SJCRH30 (cell line): Measurements from ENCODE around the gene SIRPA. TPM values are rescaled to one million over a fixed set of nuclear protein-coding genes. Genes with fewer than 3 reads are reported as not detected.

Experiments used
- DNase-seq, 2 experiments: peaks; one replicate each; pipeline ENCODE4 v3.0.0-alpha.2; 2015 to 2020
- H3K27ac ChIP-seq: fragments of 250-450 bp; sonication (Bioruptor Pico); 2 replicates; pipeline ENCODE4 v1.5.1; 2020; ENCODE audit warnings: mild to moderate bottlenecking, moderate library complexity
- H3K27me3 ChIP-seq: fragments of 250-450 bp; sonication (Bioruptor Pico); 2 replicates; pipeline ENCODE4 v1.5.1; 2020; ENCODE audit warnings: mild to moderate bottlenecking, moderate library complexity
- H3K36me3 ChIP-seq: fragments of 250-450 bp; sonication (Bioruptor Pico); 2 replicates; pipeline ENCODE4 v1.5.1; 2020; ENCODE audit warnings: mild to moderate bottlenecking, moderate library complexity
- H3K4me1 ChIP-seq: fragments of 250-450 bp; sonication (Bioruptor Pico); 2 replicates; pipeline ENCODE4 v1.5.1; 2020; ENCODE audit warnings: mild to moderate bottlenecking, moderate library complexity
- H3K4me3 ChIP-seq: fragments of 250-450 bp; sonication (Bioruptor Pico); 2 replicates; pipeline ENCODE4 v1.5.1; 2020; ENCODE audit warnings: mild to moderate bottlenecking, moderate library complexity
- H3K9me3 ChIP-seq: fragments of 250-450 bp; sonication (Bioruptor Pico); replicated peaks from 2 replicates; pipeline ENCODE4 v1.5.1; 2020; ENCODE audit warnings: mild to moderate bottlenecking, moderate library complexity
- total RNA-seq: library from RNA; depleted of rRNA; stranded (reverse); fragments of >200 nt; shearing (Covaris generic); gene quantifications from 2 replicates; pipeline ENCODE4 v1.2.3, GENCODE V29; 2014

The SIRPA gene
- total RNA-seq, 1 experiment from 2014 or later = 0.93 TPM

- peaks cover 5% of the 10 kb centered on the region; the same call in 1 of the 2 replicates for H3K27me3 ChIP-seq
- H3K4me3 ChIP-seq = no peak overlapping the region
- no peak overlapping the region for H3K27ac ChIP-seq
- no peaks in the 10 kb centered on the region for H3K36me3 ChIP-seq
- H3K4me1 ChIP-seq = no peaks in the 10 kb centered on the region
- DNase-seq = no peak
- no peaks in the 10 kb centered on the region for H3K9me3 ChIP-seq
These were observed 19.4 kb upstream of the SIRPA start for GRCh38 chr20:1875762-1876161.

GRCh38 chr20:1876217-1876921 lies 18.8 kb upstream of the SIRPA start:
- peaks cover 7% of the 10 kb centered on the region; the same call in 1 of the 2 replicates for H3K27me3 ChIP-seq
- H3K27ac ChIP-seq = no peak overlapping the region
- H3K9me3 ChIP-seq = no peaks in the 10 kb centered on the region
- no peak overlapping the region for H3K4me3 ChIP-seq
- peak in 1 of 2 experiments; percentile 25 for DNase-seq
- H3K4me1 ChIP-seq = no peaks in the 10 kb centered on the region
- no peaks in the 10 kb centered on the region for H3K36me3 ChIP-seq

GRCh38 chr20:1876975-1877608 lies 18.1 kb upstream of the SIRPA start:
- Histone ChIP-seq H3K27me3 (peaks cover 7% of the 10 kb centered on the region; the same call in 1 of the 2 replicates), H3K4me1 (no peaks in the 10 kb centered on the region), H3K36me3 (no peaks in the 10 kb centered on the region), H3K4me3 (no peak overlapping the region), H3K9me3 (no peaks in the 10 kb centered on the region), H3K27ac (no peak overlapping the region)
- peak in 1 of 2 experiments; percentile 20 for DNase-seq

- H3K4me3 ChIP-seq = no peak overlapping the region
- H3K27ac ChIP-seq = no peak overlapping the region
- H3K36me3 ChIP-seq = no peaks in the 10 kb centered on the region
- no peak for DNase-seq
- no peaks in the 10 kb centered on the region for H3K9me3 ChIP-seq
- H3K27me3 ChIP-seq = peaks cover 7% of the 10 kb centered on the region; the same call in 1 of the 2 replicates
- no peaks in the 10 kb centered on the region for H3K4me1 ChIP-seq
These were observed 17.5 kb upstream of the SIRPA start for GRCh38 chr20:1877609-1878200.

GRCh38 chr20:1879369-1879768 lies 15.8 kb upstream of the SIRPA start:
- peaks cover 7% of the 10 kb centered on the region; the same call in 1 of the 2 replicates for H3K27me3 ChIP-seq
- no peak overlapping the region for H3K27ac ChIP-seq
- H3K36me3 ChIP-seq = no peaks in the 10 kb centered on the region
- no peak overlapping the region for H3K4me3 ChIP-seq
- H3K9me3 ChIP-seq = no peaks in the 10 kb centered on the region
- no peaks in the 10 kb centered on the region for H3K4me1 ChIP-seq
- DNase-seq = no peak

- DNase-seq = no peak
- H3K36me3 ChIP-seq = no peaks in the 10 kb centered on the region
- no peaks in the 10 kb centered on the region for H3K4me1 ChIP-seq
These were observed 15.3 kb upstream of the SIRPA start for GRCh38 chr20:1879934-1880333.

GRCh38 chr20:1880529-1881239 lies 14.5 kb upstream of the SIRPA start:
- no peaks in the 10 kb centered on the region for H3K36me3 ChIP-seq
- H3K9me3 ChIP-seq = no peaks in the 10 kb centered on the region
- no peaks in the 10 kb centered on the region for H3K4me1 ChIP-seq
- H3K27ac ChIP-seq = no peak overlapping the region
- peaks cover 7% of the 10 kb centered on the region; the same call in 1 of the 2 replicates for H3K27me3 ChIP-seq
- no peak for DNase-seq
- H3K4me3 ChIP-seq = no peak overlapping the region

More at GRCh38 chr20:1879934-1880333, 15.3 kb upstream of the SIRPA start:
- no peak overlapping the region for H3K27ac ChIP-seq
- H3K9me3 ChIP-seq = no peaks in the 10 kb centered on the region
- H3K27me3 ChIP-seq = peaks cover 7% of the 10 kb centered on the region; the same call in 1 of the 2 replicates
- no peak overlapping the region for H3K4me3 ChIP-seq

- no peak overlapping the region for H3K4me3 ChIP-seq
- no peak overlapping the region for H3K27ac ChIP-seq
- H3K9me3 ChIP-seq = no peaks in the 10 kb centered on the region
- H3K4me1 ChIP-seq = no peaks in the 10 kb centered on the region
- no peaks in the 10 kb centered on the region for H3K36me3 ChIP-seq
- no peak for DNase-seq
- H3K27me3 ChIP-seq = peaks cover 7% of the 10 kb centered on the region; the same call in 1 of the 2 replicates
These were observed 13.9 kb upstream of the SIRPA start for GRCh38 chr20:1881240-1881835.

- Histone ChIP-seq H3K27me3 (peaks cover 7% of the 10 kb centered on the region; the same call in 1 of the 2 replicates), H3K4me3 (no peak overlapping the region), H3K9me3 (no peaks in the 10 kb centered on the region), H3K36me3 (no peaks in the 10 kb centered on the region), H3K27ac (no peak overlapping the region), H3K4me1 (no peaks in the 10 kb centered on the region)
- DNase-seq = no peak
These were observed 13.2 kb upstream of the SIRPA start for GRCh38 chr20:1882026-1882425.

GRCh38 chr20:1883986-1884385 lies 11.2 kb upstream of the SIRPA start:
- Histone ChIP-seq H3K4me1 (no peaks in the 10 kb centered on the region), H3K9me3 (no peaks in the 10 kb centered on the region), H3K27ac (no peak overlapping the region), H3K36me3 (no peaks in the 10 kb centered on the region), H3K4me3 (no peak overlapping the region), H3K27me3 (peaks cover 8% of the 10 kb centered on the region)
- no peak for DNase-seq

GRCh38 chr20:1885254-1885653 lies 10.0 kb upstream of the SIRPA start:
- H3K27ac ChIP-seq = no peak overlapping the region
- no peak for DNase-seq
- H3K36me3 ChIP-seq = no peaks in the 10 kb centered on the region
- H3K4me1 ChIP-seq = no peaks in the 10 kb centered on the region
- H3K9me3 ChIP-seq = no peaks in the 10 kb centered on the region
- no peak overlapping the region for H3K4me3 ChIP-seq
- H3K27me3 ChIP-seq = peaks cover 16% of the 10 kb centered on the region

- DNase-seq = no peak
- no peak overlapping the region for H3K4me3 ChIP-seq
- H3K27ac ChIP-seq = no peak overlapping the region
- no peaks in the 10 kb centered on the region for H3K9me3 ChIP-seq
- no peaks in the 10 kb centered on the region for H3K4me1 ChIP-seq
- H3K27me3 ChIP-seq = peaks cover 9% of the 10 kb centered on the region
- H3K36me3 ChIP-seq = no peaks in the 10 kb centered on the region
These were observed 9.1 kb upstream of the SIRPA start for GRCh38 chr20:1885940-1886693.

GRCh38 chr20:1887321-1887720 lies 7.9 kb upstream of the SIRPA start:
- Histone ChIP-seq H3K36me3 (no peaks in the 10 kb centered on the region), H3K27ac (no peak overlapping the region), H3K9me3 (no peaks in the 10 kb centered on the region), H3K4me3 (no peak overlapping the region), H3K27me3 (peaks cover 9% of the 10 kb centered on the region), H3K4me1 (no peaks in the 10 kb centered on the region)
- peak; percentile 26 to 42 for DNase-seq

GRCh38 chr20:1887756-1888155 lies 7.5 kb upstream of the SIRPA start:
- Histone ChIP-seq H3K9me3 (no peaks in the 10 kb centered on the region), H3K4me1 (no peaks in the 10 kb centered on the region), H3K27me3 (peaks cover 9% of the 10 kb centered on the region), H3K4me3 (no peak overlapping the region), H3K36me3 (no peaks in the 10 kb centered on the region), H3K27ac (no peak overlapping the region)
- no peak for DNase-seq
